DMS114 treated with DMSO at 0.1 percent for 48 hours (cell line): ENCODE data around the gene HJURP.

Source experiments
- DNase-seq: peaks from one replicate; lab custom pipeline; 2025; ENCODE audit not compliant: unreplicated experiment; lab: John Stamatoyannopoulos, UW

Gene HJURP

DNA sequence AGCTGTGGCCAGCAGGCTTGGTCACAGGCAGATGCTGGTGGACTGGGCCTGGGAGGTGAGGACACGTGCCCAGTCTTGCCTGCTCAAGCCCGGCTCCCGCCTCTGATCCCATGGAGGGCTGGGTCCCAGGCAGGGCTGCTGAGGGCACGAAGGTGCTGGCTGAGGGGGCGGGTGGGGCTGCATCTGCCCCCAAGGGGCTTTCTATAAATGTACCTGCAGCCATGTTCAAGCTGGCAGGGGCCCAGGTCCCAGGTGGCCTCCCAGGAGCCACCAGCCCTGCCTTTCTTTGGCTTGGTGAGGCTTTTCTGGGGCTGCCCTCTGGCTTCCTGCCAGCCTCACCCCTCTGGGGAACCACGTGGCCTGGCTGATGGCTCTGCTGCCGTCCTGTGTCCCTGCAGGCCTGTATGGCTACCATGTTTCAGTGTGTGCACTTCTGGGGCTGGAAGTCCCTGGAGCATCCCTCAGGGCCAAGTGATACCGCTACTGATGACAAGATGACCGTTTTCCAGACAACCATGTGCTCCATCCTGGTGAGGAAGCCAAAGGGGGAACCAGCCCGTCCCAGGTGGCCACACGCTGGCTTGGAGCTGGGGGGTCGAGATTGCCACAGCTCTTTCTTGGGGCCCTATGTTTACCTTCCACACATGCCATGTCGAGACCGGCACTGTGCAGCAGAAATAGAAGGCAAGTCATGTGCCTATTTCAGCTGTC lies 23.2 kb downstream of the HJURP start:
- no peak for DNase-seq

GRCh38 chr2:233830111-233830802 lies 24.1 kb downstream of the HJURP start:
- DNase-seq = no peak

GRCh38 chr2:233829193-233830110 lies 24.9 kb downstream of the HJURP start:
- no peak for DNase-seq

- no peak for DNase-seq
Observed at GRCh38 chr2:233828546-233829192, 25.7 kb downstream of the HJURP start.

DNA sequence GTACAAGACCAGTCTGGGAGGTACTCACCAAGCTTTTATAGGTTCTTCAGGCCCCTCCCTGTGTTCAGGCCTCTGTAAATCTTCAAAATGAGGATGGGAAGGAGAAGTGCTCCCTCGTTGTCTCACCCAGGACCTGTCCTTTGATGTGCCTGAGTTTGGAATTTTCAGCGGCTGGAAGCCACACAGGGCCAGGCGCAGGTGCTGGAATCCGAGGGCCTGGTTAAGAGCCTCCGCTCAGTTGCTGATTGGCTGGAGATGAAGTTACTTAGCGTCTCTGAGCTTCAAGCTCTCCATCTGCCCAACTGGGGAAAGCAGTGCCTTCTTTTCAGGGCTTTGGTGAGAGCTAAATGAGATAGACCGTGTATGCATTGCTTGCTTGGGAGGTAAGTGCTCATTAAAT lies 30.0 kb downstream of the HJURP start:
- DNase-seq = no peak

- DNase-seq = no peak
Observed at GRCh38 chr2:233823731-233824121, 30.6 kb downstream of the HJURP start.

DNA sequence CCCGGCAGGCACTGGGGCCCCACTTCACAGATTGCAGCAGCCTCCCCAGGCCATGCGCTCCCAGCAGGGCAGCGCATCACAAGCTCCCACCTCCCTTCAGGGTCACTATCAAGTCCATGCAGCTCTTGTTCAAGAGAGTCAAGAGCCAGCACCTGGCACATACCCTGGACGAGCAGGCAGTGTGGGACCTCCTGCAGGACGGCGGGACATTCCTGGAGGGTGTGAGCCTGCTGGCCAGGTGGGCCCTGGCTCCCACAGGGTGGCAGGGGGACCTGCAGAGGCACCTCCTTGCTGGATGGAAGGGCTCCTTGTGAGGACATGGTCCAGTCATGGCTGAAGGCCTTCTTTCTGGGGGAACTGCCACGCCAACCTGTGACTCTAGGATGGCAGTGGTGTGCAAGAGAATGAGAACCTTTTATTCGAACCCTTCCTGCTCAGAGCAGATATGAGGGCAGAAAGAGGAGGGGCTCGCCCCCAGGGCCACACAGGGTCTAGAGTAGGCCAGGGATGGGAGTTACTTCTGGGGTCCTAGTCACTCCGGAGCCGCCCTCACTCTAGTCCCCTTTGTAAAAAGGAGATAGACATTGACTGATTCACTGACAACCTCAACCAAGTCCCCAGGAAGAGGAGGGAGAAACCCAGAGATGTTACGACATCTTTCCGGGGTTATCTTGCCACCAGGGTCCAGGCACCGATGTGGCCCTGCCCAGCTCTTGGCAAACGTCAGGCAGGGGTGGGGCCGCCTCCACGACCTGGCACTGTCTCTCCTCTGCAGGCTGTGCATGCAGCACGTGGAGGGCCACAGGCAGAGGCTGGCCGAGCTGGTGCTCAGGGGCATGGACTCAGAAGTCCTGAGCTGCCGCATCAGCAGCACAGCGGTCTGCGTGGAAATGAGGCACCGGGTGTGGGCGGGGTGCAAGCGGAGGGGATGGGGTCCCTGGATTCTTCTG lies 31.3 kb downstream of the HJURP start:
- no peak for DNase-seq

DNA sequence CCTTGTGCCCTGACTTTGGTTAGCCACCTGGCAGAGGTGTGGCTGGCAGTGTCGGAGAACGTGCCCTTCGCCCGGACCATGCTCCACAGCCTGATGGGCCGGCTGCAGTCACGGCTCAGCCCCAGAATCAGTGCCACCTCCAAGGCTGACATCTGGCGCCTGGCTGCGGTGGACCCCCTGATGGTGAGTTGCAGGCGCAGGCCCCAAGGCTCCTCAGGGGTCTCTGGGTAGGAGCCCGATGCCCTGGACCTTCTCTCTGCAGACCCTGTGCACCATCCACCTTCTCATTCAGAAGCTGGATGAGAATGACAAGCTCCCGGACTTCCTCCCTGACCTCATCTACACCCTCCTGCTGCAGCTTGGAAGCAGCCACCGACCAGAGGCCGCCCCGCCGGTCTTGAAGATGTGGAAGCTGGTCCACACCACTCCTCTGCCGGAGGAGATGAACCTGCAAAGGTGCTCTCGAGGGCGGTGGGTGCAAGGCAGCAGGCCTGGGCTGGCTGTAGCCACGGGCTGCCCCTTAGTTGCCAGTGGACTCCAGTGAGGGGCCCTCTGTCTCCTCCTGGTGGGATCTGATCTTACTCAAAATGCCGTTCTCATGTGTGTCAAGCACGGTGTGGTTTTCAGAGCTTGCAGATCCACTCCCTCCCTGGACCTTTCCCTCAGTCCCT lies 32.1 kb downstream of the HJURP start:
- DNase-seq = no peak

DNA sequence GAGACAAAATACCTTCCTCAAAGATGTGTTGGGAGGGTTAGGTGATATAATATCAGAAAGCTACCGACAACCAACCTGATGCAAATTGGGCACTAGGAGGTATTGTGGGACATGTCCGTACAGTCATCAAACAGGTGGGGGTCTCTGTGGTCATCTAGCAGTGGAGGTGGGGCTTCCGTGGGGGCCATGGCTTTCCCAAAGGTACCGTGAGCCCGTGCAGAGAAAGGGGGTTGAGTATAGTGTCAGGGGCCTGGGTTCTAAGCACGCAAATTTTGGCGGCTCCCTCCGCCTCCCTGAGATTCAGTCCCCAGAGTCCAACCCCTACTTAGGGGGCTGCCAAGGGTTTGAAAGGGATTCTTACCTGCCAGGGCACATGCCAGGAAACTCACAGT lies 32.6 kb downstream of the HJURP start:
- no peak for DNase-seq

DNA sequence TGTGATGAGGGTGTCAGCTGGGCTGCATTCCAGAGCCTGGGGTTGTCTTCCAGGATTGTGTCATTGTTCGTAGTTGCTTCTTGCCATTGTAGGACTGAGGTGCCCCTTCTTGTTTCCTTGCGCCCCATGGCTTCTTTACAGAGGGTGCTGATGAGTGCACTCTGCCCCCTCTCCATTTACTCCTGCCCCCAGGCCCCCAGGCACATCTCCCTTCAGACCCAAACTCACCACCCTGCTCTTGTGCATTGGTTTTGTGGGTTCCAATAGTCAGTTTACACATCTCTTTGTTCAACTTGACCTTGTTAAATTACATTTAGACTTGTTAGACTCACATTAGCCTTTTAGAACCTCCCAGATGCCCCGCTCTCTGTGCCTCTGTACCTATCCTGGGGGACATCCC lies 33.1 kb downstream of the HJURP start:
- DNase-seq = no peak

DNA sequence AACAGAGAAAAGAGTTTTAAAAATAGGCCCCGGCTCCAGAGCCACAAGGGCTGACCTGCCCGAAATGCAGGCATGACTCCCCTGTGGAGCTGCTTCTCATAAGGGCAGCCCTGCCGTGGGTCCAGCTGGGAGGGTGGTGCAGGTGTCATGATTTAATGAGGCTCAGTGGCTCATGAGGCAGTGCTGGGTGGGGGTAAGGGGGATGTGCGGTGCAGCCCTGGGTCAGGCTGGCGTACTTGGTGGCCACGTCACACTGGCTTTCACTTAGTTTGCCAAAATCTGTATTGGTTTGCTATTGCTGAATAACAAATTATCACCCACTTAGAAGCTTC lies 33.6 kb downstream of the HJURP start:
- no peak for DNase-seq

- no peak for DNase-seq
Observed at GRCh38 chr2:233819884-233820773, 34.2 kb downstream of the HJURP start.

- DNase-seq = no peak
Observed at GRCh38 chr2:233818639-233819621, 35.4 kb downstream of the HJURP start.

DNA sequence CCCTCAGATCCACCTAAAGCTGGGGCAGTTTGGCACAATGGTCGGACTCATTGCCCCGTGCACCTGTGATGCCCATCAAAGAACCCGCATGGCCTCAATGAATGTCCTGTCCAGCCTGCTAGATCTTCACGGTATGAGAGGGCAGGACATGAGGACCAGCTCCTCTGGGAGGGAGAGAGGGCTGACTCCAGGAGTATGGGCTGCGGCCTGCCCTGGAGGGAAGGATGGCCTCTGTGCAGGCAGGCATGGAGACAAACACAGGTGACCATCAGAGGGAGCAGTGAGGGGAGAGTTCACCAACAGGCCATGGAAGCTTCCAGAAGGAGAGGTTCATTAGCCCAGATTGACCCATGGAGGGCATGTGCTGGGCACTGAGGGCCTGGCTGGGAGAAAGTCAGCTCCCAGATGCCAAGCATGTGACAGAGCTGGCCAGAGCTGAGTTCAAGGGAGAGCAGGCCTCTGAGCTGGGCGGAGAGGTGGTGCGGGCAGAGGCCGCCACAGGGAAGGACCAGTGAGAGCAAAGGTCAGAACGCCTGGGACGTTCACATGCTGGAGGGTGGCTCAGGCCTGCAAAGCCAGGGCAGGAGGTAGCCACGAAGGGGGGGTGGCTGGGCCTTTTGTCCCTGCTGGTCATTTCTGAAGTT lies 36.2 kb downstream of the HJURP start:
- DNase-seq = no peak

DNA sequence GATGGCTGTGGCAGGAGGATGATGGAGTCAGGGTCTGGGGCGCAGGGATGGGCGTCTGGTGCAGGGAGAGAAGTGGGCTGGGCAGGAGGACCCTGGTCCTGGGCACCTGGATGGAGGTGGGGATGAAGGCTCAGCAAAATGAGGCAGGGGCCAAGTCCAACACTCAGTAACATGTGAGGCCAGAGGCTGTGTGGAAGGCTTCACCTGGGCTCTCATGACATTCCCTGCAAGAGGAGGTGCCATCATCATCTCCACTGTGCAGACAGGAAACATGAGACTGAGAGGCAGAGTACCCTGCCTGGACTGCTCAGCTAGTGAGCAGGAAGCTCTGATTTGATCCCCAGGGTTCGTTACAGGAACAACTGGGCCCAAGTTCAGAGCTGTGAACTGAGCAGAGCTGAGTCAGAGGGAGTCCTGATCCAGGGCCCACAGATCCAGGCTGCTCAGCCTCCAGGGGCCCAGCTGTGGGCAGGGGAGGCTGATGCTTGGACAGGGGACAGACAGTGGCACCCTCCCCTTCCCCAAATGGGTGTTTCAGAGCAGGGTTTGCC lies 36.9 kb downstream of the HJURP start:
- no peak for DNase-seq

DNA sequence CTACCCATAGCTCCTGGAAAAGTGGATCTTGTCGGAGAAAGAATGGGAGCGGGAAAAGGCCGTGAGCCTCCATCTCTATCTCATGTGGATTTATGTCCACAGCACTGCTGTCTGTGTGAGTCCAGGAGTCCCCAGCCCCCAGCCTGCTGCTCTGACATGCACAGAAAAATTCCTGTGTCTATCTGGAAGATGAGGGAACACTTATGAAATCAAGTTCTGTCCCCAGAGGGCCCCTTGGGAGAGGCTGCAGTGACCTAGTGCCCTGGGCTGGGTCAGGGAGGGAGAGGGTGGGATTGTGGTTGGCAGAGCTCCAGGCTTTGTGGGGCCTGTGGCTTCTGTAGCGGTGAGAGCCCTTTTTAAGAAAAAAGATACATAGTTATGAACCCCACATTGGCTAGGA lies 37.6 kb downstream of the HJURP start:
- DNase-seq = no peak

- no peak for DNase-seq
Observed at GRCh38 chr2:233816334-233816733, 38.0 kb downstream of the HJURP start.
